Testis (tissue), 3 donors: ENCODE measurements around the gene CREB3. TPM values are rescaled to one million over a fixed set of nuclear protein-coding genes. Genes with fewer than 3 reads are reported as not detected.

Experiments used
- DNase-seq: peaks from one replicate; pipeline ENCODE4 v3.0.0-alpha.2; 2019
- H3K27ac ChIP-seq, 2 donors: fragments of 200-600 bp; sonication (generic); one replicate each; pipeline ENCODE4 v1.5.1; 2019
- H3K27me3 ChIP-seq: fragments of 200-600 bp; sonication (generic); one replicate; pipeline ENCODE4 v1.5.1; 2019
- H3K36me3 ChIP-seq: fragments of 200-600 bp; sonication (generic); one replicate; pipeline ENCODE4 v1.5.1; 2017; ENCODE audit warnings: low read depth; ENCODE audit errors: missing control alignments
- H3K4me1 ChIP-seq: fragments of 200-600 bp; sonication (generic); one replicate; pipeline ENCODE4 v1.5.1; 2019
- H3K4me3 ChIP-seq, 2 donors: fragments of 200-600 bp; sonication (generic); one replicate each; pipeline ENCODE4 v1.5.1; 2017 to 2019
- H3K9me3 ChIP-seq: fragments of 200-600 bp; sonication (generic); one replicate; pipeline ENCODE4 v1.5.1; 2017
- POLR2A ChIP-seq: fragments of 450-650 bp; IDR thresholded peaks from one replicate; pipeline ENCODE4 v1.6.1; 2017; ENCODE audit warnings: antibody characterized with exemption, mild to moderate bottlenecking, moderate library complexity
- WGBS, 2 donors: methylation state at CpG; one replicate each; pipeline ENCODE4 v1.1.5; 2018; 5-methylcytosine and 5-hydroxymethylcytosine counted together
- intact Hi-C: fragments of 100-400 bp; cut with DNase I; formaldehyde crosslinking; loops from one replicate; pipeline ENCODE4 v1.15.1; 2023; ENCODE audit warnings: low total_unique reads
- microRNA-seq, 2 donors: library from miRNA; unstranded; fragments of <30 nt; microRNA quantifications; one replicate each; pipeline ENCODE4, GENCODE V29; 2016; ENCODE audit warnings: borderline number of aligned reads in 2 of 2, borderline replicate concordance in 1 of 2
- polyA plus RNA-seq: library from polyadenylated mRNA; stranded (reverse); fragments of 350-450 nt; fragmentation: Illumina TruSeq; extraction: RNeasy Lipid Tissue Mini Kit (QIAGEN cat#74804); gene quantifications from one replicate; pipeline ENCODE4 v1.2.3, GENCODE V29; 2014; ENCODE audit warnings: low read depth, low replicate concordance; ENCODE audit not compliant: insufficient read depth
- small RNA-seq, 2 donors: library from RNA; depleted of rRNA; stranded (forward); fragments of <200 nt; gene quantifications; one replicate each; pipeline ENCODE3, GENCODE V24; 2016
- total RNA-seq, 2 donors: library from RNA; depleted of rRNA; stranded (reverse); fragments of >200 nt; gene quantifications; one replicate each; pipeline ENCODE4 v1.2.3, GENCODE V29; 2016
- TF ChIP-seq, protein P1 (sequence below), 3 experiments: fragments of 450-650 bp in 2 of 3; fragments of 200-600 bp in 1 of 3; sonication (generic) in 1 of 3; IDR thresholded peaks; one replicate each; pipeline ENCODE4 v1.5.1; 2016 to 2019; ENCODE audit warnings: antibody characterized with exemption in 3 of 3, mild to moderate bottlenecking in 2 of 3, moderate library complexity in 1 of 3

Gene CREB3
- total and polyA plus RNA-seq, 3 donors from 2014 or later: 51.2 to 85.0 (median 63.1) TPM

- WGBS, 2 donors: 93 to 95% methylated on average over 3 of the region's 3 CpGs
- TF ChIP-seq, protein P1, sequence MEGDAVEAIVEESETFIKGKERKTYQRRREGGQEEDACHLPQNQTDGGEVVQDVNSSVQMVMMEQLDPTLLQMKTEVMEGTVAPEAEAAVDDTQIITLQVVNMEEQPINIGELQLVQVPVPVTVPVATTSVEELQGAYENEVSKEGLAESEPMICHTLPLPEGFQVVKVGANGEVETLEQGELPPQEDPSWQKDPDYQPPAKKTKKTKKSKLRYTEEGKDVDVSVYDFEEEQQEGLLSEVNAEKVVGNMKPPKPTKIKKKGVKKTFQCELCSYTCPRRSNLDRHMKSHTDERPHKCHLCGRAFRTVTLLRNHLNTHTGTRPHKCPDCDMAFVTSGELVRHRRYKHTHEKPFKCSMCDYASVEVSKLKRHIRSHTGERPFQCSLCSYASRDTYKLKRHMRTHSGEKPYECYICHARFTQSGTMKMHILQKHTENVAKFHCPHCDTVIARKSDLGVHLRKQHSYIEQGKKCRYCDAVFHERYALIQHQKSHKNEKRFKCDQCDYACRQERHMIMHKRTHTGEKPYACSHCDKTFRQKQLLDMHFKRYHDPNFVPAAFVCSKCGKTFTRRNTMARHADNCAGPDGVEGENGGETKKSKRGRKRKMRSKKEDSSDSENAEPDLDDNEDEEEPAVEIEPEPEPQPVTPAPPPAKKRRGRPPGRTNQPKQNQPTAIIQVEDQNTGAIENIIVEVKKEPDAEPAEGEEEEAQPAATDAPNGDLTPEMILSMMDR (IDR thresholded peaks at IDR 0.05): no peak
- no peak for TF ChIP-seq POLR2A
- Histone ChIP-seq H3K4me3 (no peak overlapping the region), H3K27ac (no peak overlapping the region), H3K9me3 (no peaks in the 10 kb centered on the region), H3K36me3 (no peaks in the 10 kb centered on the region), H3K27me3 (no peaks in the 10 kb centered on the region), H3K4me1 (peaks cover 8% of the 10 kb centered on the region)
- intact Hi-C loops: no loop called here
- no peak for DNase-seq
These were observed 46.0 kb downstream of the CREB3 start for GRCh38 chr9:35778496-35778895.

DNA sequence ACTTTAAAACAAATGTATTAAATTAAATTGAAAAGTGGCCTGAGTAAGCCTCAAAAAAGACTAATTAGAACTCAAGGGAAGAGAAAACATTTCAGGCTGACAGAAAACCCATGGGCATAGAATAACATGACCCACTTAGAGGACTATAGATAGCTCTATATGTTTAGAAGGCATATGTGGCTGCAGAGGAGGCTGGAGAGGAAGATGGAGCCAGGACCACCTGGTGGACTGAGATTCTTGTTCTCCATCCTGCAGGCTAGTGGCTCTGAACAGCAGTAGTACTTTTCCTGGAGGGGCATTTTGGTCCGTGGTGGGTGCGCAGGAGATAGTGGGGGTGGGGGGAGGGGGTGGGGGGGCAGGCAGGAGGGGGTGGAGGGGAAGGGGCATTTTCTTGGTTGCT is 48.6 kb downstream of the CREB3 start:
- Histone ChIP-seq H3K4me1 (no peaks in the 10 kb centered on the region), H3K27me3 (no peaks in the 10 kb centered on the region), H3K4me3 (no peak overlapping the region), H3K36me3 (no peaks in the 10 kb centered on the region), H3K27ac (no peak overlapping the region), H3K9me3 (no peaks in the 10 kb centered on the region)
- intact Hi-C loops: no loop called here
- WGBS, 2 donors: 67 to 80% methylated on average over 2 of the region's 2 CpGs
- TF ChIP-seq, protein P1 (IDR thresholded peaks at IDR 0.05): no peak
- TF ChIP-seq POLR2A: no peak
- DNase-seq: no peak

- Histone ChIP-seq H3K27ac (no peak overlapping the region), H3K36me3 (no peaks in the 10 kb centered on the region), H3K27me3 (no peaks in the 10 kb centered on the region), H3K9me3 (no peaks in the 10 kb centered on the region), H3K4me1 (no peaks in the 10 kb centered on the region), H3K4me3 (no peak overlapping the region)
- intact Hi-C loops: no loop called here
- DNase-seq: no peak
- no peak for TF ChIP-seq POLR2A
- TF ChIP-seq, protein P1 (IDR thresholded peaks at IDR 0.05): no peak
These were observed 51.0 kb downstream of the CREB3 start for GRCh38 chr9:35783418-35783817.

Small RNA genes lying within 50 kb of the gene (microRNA-seq; reads per million reads assigned to microRNA genes)
- gene MIR6852 (0 reads per million in 2 donors), gene MIR6853 (0 to 0.69 reads per million in 2 donors)

Small RNA genes lying within 50 kb of the gene (small RNA-seq; reads per million reads assigned to genes)
- gene MIR6853: 0 reads per million in 2 donors

Other genes with a start within 250 kb of the CREB3 start
- 10 to 100 TPM; 28.7 to 32.3 TPM for gene RUSC2, start 242.6 kb upstream of the CREB3 start, total RNA-seq
- gene RUSC2, start 242.6 kb upstream of the CREB3 start, polyA plus RNA-seq: 78.1 TPM
- gene TESK1, start 127.4 kb upstream of the CREB3 start, total RNA-seq: 100 to 1,000 TPM in 1 of 2 donors, 10 to 100 TPM in 1; 89.6 to 104 TPM
- gene TESK1, start 127.4 kb upstream of the CREB3 start, polyA plus RNA-seq: 92.6 TPM
- under 1 TPM; 0.63 to 0.99 TPM for gene CD72, start 114.3 kb upstream of the CREB3 start, total RNA-seq
- gene CD72, start 114.3 kb upstream of the CREB3 start, polyA plus RNA-seq: 3.2 TPM
- under 1 TPM in 1 of 2 donors, not detected in 1; 0.43 TPM for gene SIT1, start 81.7 kb upstream of the CREB3 start, total RNA-seq
- gene SIT1, start 81.7 kb upstream of the CREB3 start, polyA plus RNA-seq: 1.6 TPM
- gene RMRP, start 74.6 kb upstream of the CREB3 start, total RNA-seq: over 10,000 TPM in 1 of 2 donors, 1,000 to 10,000 TPM in 1; 4,421 to 15,053 TPM
- not detected for gene RMRP, start 74.6 kb upstream of the CREB3 start, polyA plus RNA-seq
- 10 to 100 TPM; 13.4 to 19.0 TPM for gene CCDC107, start 74.4 kb upstream of the CREB3 start, total RNA-seq
- gene CCDC107, start 74.4 kb upstream of the CREB3 start, polyA plus RNA-seq: 17.2 TPM
- gene ARHGEF39, start 67.5 kb upstream of the CREB3 start, total RNA-seq: 1 to 10 TPM; 2.2 to 6.5 TPM
- gene ARHGEF39, start 67.5 kb upstream of the CREB3 start, polyA plus RNA-seq: 7.0 TPM
- gene CA9, start 58.7 kb upstream of the CREB3 start, total RNA-seq: 10 to 100 TPM; 11.0 to 36.8 TPM
- gene CA9, start 58.7 kb upstream of the CREB3 start, polyA plus RNA-seq: 50.5 TPM
- gene TPM2, start 42.7 kb upstream of the CREB3 start, total RNA-seq: 100 to 1,000 TPM; 182 to 211 TPM
- gene TPM2, start 42.7 kb upstream of the CREB3 start, polyA plus RNA-seq: 369 TPM
- gene TLN1, start 471 bp upstream of the CREB3 start, total RNA-seq: 100 to 1,000 TPM; 134 to 201 TPM
- 171 TPM for gene TLN1, start 471 bp upstream of the CREB3 start, polyA plus RNA-seq
- 10 to 100 TPM; 66.5 to 77.1 TPM for gene GBA2, start 16.6 kb downstream of the CREB3 start, total RNA-seq
- gene GBA2, start 16.6 kb downstream of the CREB3 start, polyA plus RNA-seq: 51.3 TPM
- 10 to 100 TPM; 21.1 to 21.4 TPM for gene RGP1, start 16.6 kb downstream of the CREB3 start, total RNA-seq
- 23.9 TPM for gene RGP1, start 16.6 kb downstream of the CREB3 start, polyA plus RNA-seq
- gene MSMP, start 21.6 kb downstream of the CREB3 start, total RNA-seq: 1 to 10 TPM in 1 of 2 donors, not detected in 1; 1.7 TPM
- 1.9 TPM for gene MSMP, start 21.6 kb downstream of the CREB3 start, polyA plus RNA-seq
- gene NPR2, start 58.9 kb downstream of the CREB3 start, total RNA-seq: 10 to 100 TPM; 16.1 to 23.4 TPM
- gene NPR2, start 58.9 kb downstream of the CREB3 start, polyA plus RNA-seq: 18.5 TPM
- gene SPAG8, start 79.6 kb downstream of the CREB3 start, total RNA-seq: 10 to 100 TPM; 18.9 to 27.0 TPM
- 81.5 TPM for gene SPAG8, start 79.6 kb downstream of the CREB3 start, polyA plus RNA-seq
- 10 to 100 TPM; 36.1 to 36.9 TPM for gene HINT2, start 82.4 kb downstream of the CREB3 start, total RNA-seq
- 55.1 TPM for gene HINT2, start 82.4 kb downstream of the CREB3 start, polyA plus RNA-seq
- 1 to 10 TPM; 4.2 to 7.2 TPM for gene FAM221B, start 96.1 kb downstream of the CREB3 start, total RNA-seq
- 17.1 TPM for gene FAM221B, start 96.1 kb downstream of the CREB3 start, polyA plus RNA-seq
- gene TMEM8B, start 96.6 kb downstream of the CREB3 start, total RNA-seq: 10 to 100 TPM; 22.2 to 24.5 TPM
- 24.6 TPM for gene TMEM8B, start 96.6 kb downstream of the CREB3 start, polyA plus RNA-seq
- gene OR13J1, start 137.7 kb downstream of the CREB3 start, total RNA-seq: not detected
- gene OR13J1, start 137.7 kb downstream of the CREB3 start, polyA plus RNA-seq: not detected
- gene HRCT1, start 173.5 kb downstream of the CREB3 start, total RNA-seq: 1 to 10 TPM; 2.5 to 6.5 TPM
- gene HRCT1, start 173.5 kb downstream of the CREB3 start, polyA plus RNA-seq: 7.1 TPM
- 10 to 100 TPM; 56.9 to 69.8 TPM for gene SPAAR, start 176.8 kb downstream of the CREB3 start, total RNA-seq
- 15.0 TPM for gene SPAAR, start 176.8 kb downstream of the CREB3 start, polyA plus RNA-seq
- gene OR2S2, start 225.5 kb downstream of the CREB3 start, total RNA-seq: not detected
- gene OR2S2, start 225.5 kb downstream of the CREB3 start, polyA plus RNA-seq: not detected